HG03108 (cell line): ENCODE results near the gene PSPC1.

ENCODE experiments used
- ATAC-seq: cut with Tn5 transposase; IDR thresholded peaks from one replicate; pipeline ENCODE4 v1.9.1; 2021; ENCODE audit warnings: moderate library complexity; ENCODE audit not compliant: unreplicated experiment

Gene PSPC1

GRCh38 chr13:19674898-19675297 is 107.8 kb downstream of the PSPC1 start:
- no peak for ATAC-seq

GRCh38 chr13:19673473-19674430 is 109.0 kb downstream of the PSPC1 start:
- ATAC-seq = no peak

DNA sequence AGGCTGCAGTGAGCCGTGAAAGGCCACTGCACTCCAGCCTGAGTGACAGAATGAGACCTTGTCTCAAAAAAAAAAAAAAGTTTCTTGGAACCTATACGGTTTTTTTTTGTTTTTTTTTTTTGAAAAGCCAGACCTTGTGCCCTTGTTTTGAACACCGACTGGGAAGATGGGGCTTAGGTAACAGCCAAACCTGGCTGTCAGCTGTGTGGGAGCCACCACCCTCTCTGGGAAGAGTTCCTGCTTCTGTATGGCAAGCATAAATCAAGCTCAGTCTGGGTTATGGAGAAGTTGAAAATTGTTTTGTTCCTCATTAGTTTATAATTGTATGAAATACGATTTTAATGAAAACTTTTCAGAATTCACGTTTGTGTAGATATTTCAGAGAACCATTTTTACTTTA is 109.8 kb downstream of the PSPC1 start:
- no peak for ATAC-seq

DNA sequence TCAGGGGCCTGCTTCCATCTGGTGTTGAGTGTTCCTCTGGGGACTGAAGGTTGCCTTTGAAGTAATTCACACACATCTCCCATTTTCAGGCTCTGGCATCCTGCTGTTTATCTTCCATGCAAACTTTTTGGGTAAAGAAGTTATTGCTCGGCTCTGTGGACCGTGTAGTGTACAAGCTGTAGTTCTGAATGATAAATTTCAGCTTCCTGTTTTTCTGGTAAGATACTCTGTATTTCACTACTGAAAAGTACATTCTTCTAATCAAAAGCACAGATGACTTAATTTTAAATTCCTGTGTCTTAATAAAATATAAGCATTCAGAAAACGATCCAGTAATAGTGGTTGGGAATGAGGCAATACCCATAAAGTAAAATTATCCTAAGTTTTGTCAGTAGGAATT is 112.6 kb downstream of the PSPC1 start:
- no peak for ATAC-seq

- no peak for ATAC-seq
These were observed 114.0 kb downstream of the PSPC1 start for GRCh38 chr13:19668778-19669177.

DNA sequence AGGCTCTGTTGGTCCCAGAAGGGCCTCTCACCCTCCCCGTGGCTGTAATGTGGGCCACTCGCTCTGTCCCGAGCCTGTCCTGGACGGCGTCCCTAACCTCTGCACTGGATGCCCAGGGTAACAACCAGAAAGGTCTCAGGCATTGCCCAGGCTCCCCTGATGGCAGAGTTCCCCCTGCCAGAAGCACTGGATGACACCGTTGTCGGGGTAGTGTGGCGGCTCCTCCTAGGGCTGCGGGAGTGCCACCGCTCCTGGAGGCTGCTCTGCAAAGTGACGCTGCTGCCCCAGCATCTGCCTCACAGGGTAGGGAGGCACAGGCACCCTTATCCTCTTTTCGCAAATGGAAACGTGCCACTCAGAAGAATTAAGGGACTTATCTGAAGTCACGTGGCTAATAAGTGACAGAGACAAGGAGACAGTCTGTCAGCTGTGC is 117.3 kb downstream of the PSPC1 start:
- ATAC-seq = no peak

- ATAC-seq = no peak
These were observed 118.1 kb downstream of the PSPC1 start for GRCh38 chr13:19664481-19665230.

- ATAC-seq = no peak
These were observed 119.2 kb downstream of the PSPC1 start for GRCh38 chr13:19663416-19663979.

DNA sequence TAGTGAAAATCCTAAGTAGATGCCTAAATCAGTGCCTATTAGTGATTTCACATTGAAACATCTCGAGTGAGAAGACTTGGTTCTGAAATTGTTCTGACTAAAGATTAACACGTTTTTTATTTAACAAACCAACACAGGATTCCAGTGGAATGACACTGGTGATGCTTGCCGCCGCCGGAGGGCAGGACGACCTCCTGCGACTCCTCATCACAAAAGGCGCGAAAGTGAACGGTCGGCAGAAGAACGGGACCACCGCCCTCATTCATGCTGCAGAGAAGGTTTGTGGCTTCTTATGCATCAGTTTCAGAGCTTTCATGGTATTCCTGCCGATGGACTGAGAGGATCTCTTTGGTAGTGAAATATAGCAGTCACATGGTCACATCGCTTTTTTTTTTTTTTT is 121.2 kb downstream of the PSPC1 start:
- no peak for ATAC-seq

DNA sequence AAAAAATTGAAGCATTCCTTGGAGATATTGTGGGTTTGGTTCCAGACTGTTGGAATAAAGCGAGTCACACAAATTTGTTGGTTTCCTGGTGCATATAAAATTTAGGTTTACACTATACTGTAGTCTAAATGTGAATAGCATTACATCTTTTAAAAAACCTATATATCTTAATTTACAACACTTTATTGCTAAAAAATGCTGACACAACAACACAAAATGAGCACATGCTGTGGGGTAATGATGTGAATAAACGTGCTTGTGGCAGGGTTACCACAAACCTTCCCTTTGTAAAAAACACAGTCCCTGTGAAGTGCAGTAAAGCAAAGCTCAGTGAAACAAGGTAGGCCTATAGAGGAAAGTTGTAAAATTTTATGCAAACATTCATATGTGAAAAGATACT is 121.6 kb downstream of the PSPC1 start:
- no peak for ATAC-seq

GRCh38 chr13:19658831-19659230 is 123.9 kb downstream of the PSPC1 start:
- no peak for ATAC-seq

DNA sequence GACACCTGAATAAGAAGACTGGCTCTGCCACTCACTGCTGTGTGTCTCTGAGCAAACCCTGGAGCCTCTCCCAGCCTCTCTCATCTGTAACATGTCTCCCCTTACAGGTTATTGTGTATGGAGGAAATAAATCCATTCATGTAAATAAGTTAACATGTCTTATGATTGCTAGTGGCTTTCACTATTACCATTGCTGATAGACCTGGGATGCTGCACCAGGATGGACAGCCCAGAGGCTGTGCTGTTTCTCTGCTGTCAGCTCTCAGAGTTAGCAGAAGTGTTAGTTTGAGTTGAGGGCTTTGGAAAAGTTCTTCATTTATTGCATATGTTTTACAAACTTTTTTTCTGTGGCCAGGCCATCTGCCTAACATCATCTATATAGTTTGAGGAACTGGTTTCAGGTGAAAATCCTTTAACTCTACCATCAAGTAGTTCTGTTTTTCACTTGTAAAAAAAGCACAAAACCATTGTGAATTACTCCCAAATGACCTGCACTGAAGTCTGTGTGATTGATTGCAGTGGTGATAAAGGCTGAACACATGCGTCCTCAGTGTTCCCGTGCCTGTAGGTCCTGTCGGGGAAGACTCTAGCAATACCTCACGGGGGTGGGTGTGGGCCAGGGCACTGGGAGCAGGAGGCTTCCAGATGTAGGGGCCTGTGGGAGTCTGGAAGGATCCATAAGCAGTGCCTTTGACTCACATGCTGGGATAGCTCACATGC is 124.7 kb downstream of the PSPC1 start:
- ATAC-seq = no peak
